BLaER1 treated with 17β-estradiol and CSF1 and Interleukin-3, amounts not matched to agents 10 nM and 100 nM (cell line): ENCODE data around the gene FAM184A.

Source experiments
- H3K27ac ChIP-seq, 11 experiments: shearing (Covaris generic); formaldehyde crosslinking; 2 replicates each; pipeline ENCODE4 v1.8.1; 2022
- H3K27me3 ChIP-seq, 11 experiments: shearing (Covaris generic); formaldehyde crosslinking; 2 replicates each; pipeline ENCODE4 v1.8.1; 2022
- H3K36me3 ChIP-seq, 11 experiments: shearing (Covaris generic); formaldehyde crosslinking; 2 replicates each; pipeline ENCODE4 v1.8.1; 2022
- H3K4me1 ChIP-seq, 10 experiments: shearing (Covaris generic); formaldehyde crosslinking; 2 replicates each; pipeline ENCODE4 v1.8.1; 2022
- H3K4me2 ChIP-seq, 11 experiments: shearing (Covaris generic); formaldehyde crosslinking; 2 replicates each; pipeline ENCODE4 v1.8.1; 2022
- H3K4me3 ChIP-seq, 10 experiments: shearing (Covaris generic); formaldehyde crosslinking; 2 replicates each; pipeline ENCODE4 v1.8.1; 2022
- H3K9ac ChIP-seq, 11 experiments: shearing (Covaris generic); formaldehyde crosslinking; 2 replicates each; pipeline ENCODE4 v1.8.1; 2022
- H3K9me3 ChIP-seq, 11 experiments: shearing (Covaris generic); formaldehyde crosslinking; replicated peaks in 1 of 11; 2 replicates each; pipeline ENCODE4 v1.8.1; 2022
- H4K20me1 ChIP-seq, 11 experiments: shearing (Covaris generic); formaldehyde crosslinking; 2 replicates each; pipeline ENCODE4 v1.8.1; 2022
- Cebpa-rat ChIP-seq, 11 experiments: shearing (Covaris generic); IDR thresholded peaks; 2 replicates each; pipeline ENCODE4 v1.8.1; 2022

Gene FAM184A

DNA sequence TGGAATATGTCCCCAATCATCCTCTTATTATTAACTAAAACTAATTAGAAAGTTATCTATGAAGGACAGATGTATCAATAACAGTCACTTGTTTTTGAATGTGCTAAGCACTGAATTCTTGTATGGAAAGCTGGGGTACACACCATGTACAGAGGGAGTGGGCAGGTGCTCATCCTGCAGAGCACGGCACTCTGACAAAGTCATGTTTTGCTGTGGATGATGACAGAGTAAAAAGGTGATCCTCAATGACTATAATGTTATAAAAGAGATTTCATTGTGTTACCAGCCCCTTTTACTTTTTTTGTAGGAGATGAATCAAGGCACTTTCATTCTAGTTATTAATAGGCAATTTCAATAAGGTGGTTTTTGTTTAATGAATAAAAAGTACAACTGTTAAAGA is 92.2 kb downstream of the FAM184A start:
- TF ChIP-seq Cebpa-rat (IDR thresholded peaks at IDR 0.05) = no peak
- H3K27ac ChIP-seq = no peak overlapping the region

GRCh38 chr6:118985123-118985830 is 93.2 kb downstream of the FAM184A start:
- Histone ChIP-seq H4K20me1 (no peaks in the 10 kb centered on the region), H3K27ac (no peak overlapping the region), H3K4me3 (no peak overlapping the region), H3K27me3 (no peaks in the 10 kb centered on the region), H3K9ac (no peak overlapping the region), H3K36me3 (no peaks in the 10 kb centered on the region), H3K9me3 (no peaks in the 10 kb centered on the region), H3K4me2 (no peak overlapping the region), H3K4me1 (no peaks in the 10 kb centered on the region)
- TF ChIP-seq Cebpa-rat (IDR thresholded peaks at IDR 0.05) = no peak

More for the DNA sequence above, 92.2 kb downstream of the FAM184A start:
- Histone ChIP-seq H3K36me3 (no peaks in the 10 kb centered on the region), H3K9ac (no peak overlapping the region), H3K4me2 (no peak overlapping the region), H3K9me3 (no peaks in the 10 kb centered on the region), H3K27me3 (no peaks in the 10 kb centered on the region), H3K4me3 (no peak overlapping the region), H3K4me1 (no peaks in the 10 kb centered on the region), H4K20me1 (no peaks in the 10 kb centered on the region)

- no peaks in the 10 kb centered on the region for H3K36me3 ChIP-seq
- H3K9me3 ChIP-seq = no peaks in the 10 kb centered on the region
- H3K9ac ChIP-seq = no peak overlapping the region
- no peak for TF ChIP-seq Cebpa-rat (IDR thresholded peaks at IDR 0.05)
- H3K4me2 ChIP-seq = no peak overlapping the region
- H3K4me1 ChIP-seq = no peaks in the 10 kb centered on the region
- H3K27ac ChIP-seq = no peak overlapping the region
- no peaks in the 10 kb centered on the region for H4K20me1 ChIP-seq
- no peaks in the 10 kb centered on the region for H3K27me3 ChIP-seq
- H3K4me3 ChIP-seq = no peak overlapping the region
Observed at GRCh38 chr6:118984342-118984741, 94.1 kb downstream of the FAM184A start.

DNA sequence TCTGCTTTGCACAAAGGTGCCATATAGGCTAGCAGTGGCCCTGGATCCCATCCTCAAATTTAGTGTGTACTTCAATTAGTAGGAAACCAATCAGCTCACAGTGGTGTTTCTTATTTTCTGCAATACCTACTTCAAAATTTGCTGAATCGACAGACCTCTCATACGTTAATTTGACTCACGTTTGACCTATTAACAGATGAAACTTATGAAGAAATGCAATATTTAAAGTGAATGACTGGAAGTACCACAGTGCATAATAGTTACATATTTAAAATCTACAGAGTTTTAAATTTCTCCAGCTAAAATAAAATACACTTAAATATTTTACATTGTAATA is 95.9 kb downstream of the FAM184A start:
- Histone ChIP-seq H3K4me1 (no peaks in the 10 kb centered on the region), H3K27me3 (no peaks in the 10 kb centered on the region), H3K4me3 (no peak overlapping the region), H3K9ac (no peak overlapping the region), H3K27ac (no peak overlapping the region), H3K36me3 (no peaks in the 10 kb centered on the region), H3K9me3 (no peaks in the 10 kb centered on the region), H3K4me2 (no peak overlapping the region), H4K20me1 (no peaks in the 10 kb centered on the region)
- TF ChIP-seq Cebpa-rat (IDR thresholded peaks at IDR 0.05) = no peak

DNA sequence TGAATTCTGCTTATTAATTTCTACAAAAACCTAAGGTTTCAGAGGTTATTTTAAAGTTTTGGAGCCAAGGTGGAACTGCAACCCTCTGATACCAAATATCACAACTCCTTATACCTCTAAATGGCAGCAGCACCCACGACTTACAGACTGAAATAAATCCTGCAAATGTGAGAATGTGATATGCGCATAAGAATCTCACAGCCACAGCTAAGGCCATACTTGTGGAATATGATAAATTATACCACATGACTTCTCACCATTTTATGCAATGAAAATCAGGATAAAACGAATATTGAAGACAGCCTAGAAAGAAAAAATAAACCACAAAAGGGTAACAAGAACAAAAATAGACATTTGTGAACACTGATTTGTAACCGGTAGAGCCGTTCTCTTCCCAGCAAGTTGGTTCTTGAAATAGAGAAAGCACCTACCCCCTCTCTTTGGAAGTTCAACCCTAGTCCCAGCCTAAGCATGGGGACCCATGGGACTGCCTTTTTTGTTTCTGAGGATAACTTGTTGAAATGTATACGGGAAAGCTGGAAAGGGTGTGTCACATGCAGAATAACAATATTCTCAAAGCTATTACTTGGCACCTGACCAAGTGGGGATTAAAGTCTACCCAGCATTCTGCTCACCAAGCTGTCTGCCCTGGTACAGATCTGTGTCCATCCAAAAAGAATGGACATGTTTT is 96.4 kb downstream of the FAM184A start:
- TF ChIP-seq Cebpa-rat (IDR thresholded peaks at IDR 0.05) = no peak
- H3K4me1 ChIP-seq = no peaks in the 10 kb centered on the region
- no peak overlapping the region for H3K9ac ChIP-seq

DNA sequence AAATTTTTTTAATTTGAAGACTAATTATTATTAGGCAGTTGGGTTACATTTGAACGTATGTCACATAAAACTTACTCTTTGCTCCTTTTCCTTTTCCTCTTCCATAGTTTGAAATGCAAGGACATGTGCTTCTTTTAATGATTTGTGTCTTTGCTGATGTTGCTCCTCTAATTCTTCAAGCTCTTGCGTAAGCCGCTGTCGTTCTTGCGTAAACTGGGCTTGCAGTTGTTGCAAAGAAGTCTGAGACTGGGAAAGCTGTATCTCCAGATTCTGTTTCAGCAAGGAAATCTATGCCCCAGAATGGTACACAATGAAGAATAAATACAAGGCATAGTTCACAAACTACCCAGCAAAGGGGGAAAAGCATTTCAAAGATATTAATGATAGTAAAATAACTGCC is 98.4 kb downstream of the FAM184A start:
- Histone ChIP-seq H3K36me3 (no peaks in the 10 kb centered on the region), H3K27me3 (no peaks in the 10 kb centered on the region), H3K9me3 (no peaks in the 10 kb centered on the region), H3K27ac (no peak overlapping the region), H3K4me3 (no peak overlapping the region), H3K4me1 (no peaks in the 10 kb centered on the region), H3K9ac (no peak overlapping the region), H4K20me1 (no peaks in the 10 kb centered on the region), H3K4me2 (no peak overlapping the region)
- TF ChIP-seq Cebpa-rat (IDR thresholded peaks at IDR 0.05) = peak in 9 of 11 experiments; percentile 29 to 72 (median 62); a peak in 12 of 22 replicates

More for the DNA sequence above, 96.4 kb downstream of the FAM184A start:
- Histone ChIP-seq H4K20me1 (no peaks in the 10 kb centered on the region), H3K36me3 (no peaks in the 10 kb centered on the region), H3K27ac (no peak overlapping the region), H3K4me3 (no peak overlapping the region), H3K4me2 (no peak overlapping the region), H3K27me3 (no peaks in the 10 kb centered on the region), H3K9me3 (no peaks in the 10 kb centered on the region)

DNA sequence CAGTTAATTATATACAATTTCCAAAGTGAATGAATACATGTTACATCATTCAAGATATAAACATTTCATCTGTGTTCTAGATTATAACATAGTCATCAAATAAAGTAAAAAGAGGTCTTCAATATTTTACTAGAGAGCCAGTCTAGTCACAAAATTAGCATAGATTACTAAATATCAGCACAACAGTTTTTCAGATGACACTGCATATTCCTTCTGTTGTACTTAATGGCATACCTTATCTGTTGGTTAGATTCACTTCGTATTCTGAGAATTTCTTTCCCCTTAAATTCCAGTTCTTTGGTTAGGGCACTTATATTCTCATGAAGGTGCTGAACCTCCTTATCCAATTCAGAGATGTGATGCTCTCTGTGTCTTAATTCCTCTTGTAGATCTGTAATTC is 103.7 kb downstream of the FAM184A start:
- no peak overlapping the region for H3K4me3 ChIP-seq
- no peaks in the 10 kb centered on the region for H3K4me1 ChIP-seq
- H3K9me3 ChIP-seq = no peaks in the 10 kb centered on the region
- H4K20me1 ChIP-seq = no peaks in the 10 kb centered on the region
- no peaks in the 10 kb centered on the region for H3K36me3 ChIP-seq
- no peaks in the 10 kb centered on the region for H3K27me3 ChIP-seq
- no peak overlapping the region for H3K27ac ChIP-seq
- no peak overlapping the region for H3K4me2 ChIP-seq
- no peak for TF ChIP-seq Cebpa-rat (IDR thresholded peaks at IDR 0.05)
- H3K9ac ChIP-seq = no peak overlapping the region

DNA sequence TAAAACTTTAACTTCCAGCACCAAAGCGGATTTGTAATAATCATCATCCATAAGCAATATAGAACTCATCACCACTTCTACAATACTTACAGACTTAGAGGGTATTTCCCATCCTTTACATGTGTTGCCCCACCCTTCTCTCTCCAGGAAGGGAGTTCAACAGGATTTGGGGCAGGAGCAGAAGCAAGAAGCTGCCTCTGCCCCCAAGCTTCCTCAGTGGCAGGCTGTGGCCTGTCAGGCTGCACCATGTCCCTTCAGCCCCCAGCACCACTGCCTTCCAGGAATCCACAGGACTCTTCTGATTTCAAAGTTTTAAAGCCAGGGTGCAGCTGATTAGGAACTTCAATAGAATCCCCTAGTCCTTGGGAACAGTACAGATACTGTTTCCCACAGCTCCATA is 106.8 kb downstream of the FAM184A start:
- H3K9ac ChIP-seq = no peak overlapping the region
- H3K4me2 ChIP-seq = no peak overlapping the region
- no peaks in the 10 kb centered on the region for H3K36me3 ChIP-seq
- no peaks in the 10 kb centered on the region for H4K20me1 ChIP-seq
- no peaks in the 10 kb centered on the region for H3K27me3 ChIP-seq
- H3K9me3 ChIP-seq = no peaks in the 10 kb centered on the region
- H3K27ac ChIP-seq = no peak overlapping the region
- H3K4me1 ChIP-seq = peaks cover 0 to 4% (median 0%) of the 10 kb centered on the region in 10 experiments; a peak in 2 of 20 replicates
- TF ChIP-seq Cebpa-rat (IDR thresholded peaks at IDR 0.05) = no peak
- no peak overlapping the region for H3K4me3 ChIP-seq

GRCh38 chr6:118970866-118971265 is 107.6 kb downstream of the FAM184A start:
- TF ChIP-seq Cebpa-rat (IDR thresholded peaks at IDR 0.05) = no peak
- H3K36me3 ChIP-seq = no peaks in the 10 kb centered on the region
- no peak overlapping the region for H3K27ac ChIP-seq
- no peak overlapping the region for H3K4me3 ChIP-seq
- no peak overlapping the region for H3K4me2 ChIP-seq
- H3K9me3 ChIP-seq = no peaks in the 10 kb centered on the region
- H4K20me1 ChIP-seq = no peaks in the 10 kb centered on the region
- H3K27me3 ChIP-seq = no peaks in the 10 kb centered on the region
- peaks cover 0 to 4% (median 0%) of the 10 kb centered on the region in 10 experiments; a peak in 2 of 20 replicates for H3K4me1 ChIP-seq
- H3K9ac ChIP-seq = no peak overlapping the region

- Histone ChIP-seq H3K27ac (no peak overlapping the region), H3K4me2 (no peak overlapping the region; a peak in 1 of 22 replicates), H3K27me3 (no peaks in the 10 kb centered on the region), H3K4me1 (peaks cover 0 to 4% (median 0%) of the 10 kb centered on the region in 10 experiments; a peak in 2 of 20 replicates), H3K9me3 (no peaks in the 10 kb centered on the region), H3K36me3 (no peaks in the 10 kb centered on the region), H3K9ac (no peak overlapping the region), H4K20me1 (no peaks in the 10 kb centered on the region), H3K4me3 (no peak overlapping the region)
- TF ChIP-seq Cebpa-rat (IDR thresholded peaks at IDR 0.05) = no peak
Observed at GRCh38 chr6:118968416-118968815, 110.0 kb downstream of the FAM184A start.
